ENCODE measurements around the gene DAB2IP.

Gene DAB2IP

DNA sequence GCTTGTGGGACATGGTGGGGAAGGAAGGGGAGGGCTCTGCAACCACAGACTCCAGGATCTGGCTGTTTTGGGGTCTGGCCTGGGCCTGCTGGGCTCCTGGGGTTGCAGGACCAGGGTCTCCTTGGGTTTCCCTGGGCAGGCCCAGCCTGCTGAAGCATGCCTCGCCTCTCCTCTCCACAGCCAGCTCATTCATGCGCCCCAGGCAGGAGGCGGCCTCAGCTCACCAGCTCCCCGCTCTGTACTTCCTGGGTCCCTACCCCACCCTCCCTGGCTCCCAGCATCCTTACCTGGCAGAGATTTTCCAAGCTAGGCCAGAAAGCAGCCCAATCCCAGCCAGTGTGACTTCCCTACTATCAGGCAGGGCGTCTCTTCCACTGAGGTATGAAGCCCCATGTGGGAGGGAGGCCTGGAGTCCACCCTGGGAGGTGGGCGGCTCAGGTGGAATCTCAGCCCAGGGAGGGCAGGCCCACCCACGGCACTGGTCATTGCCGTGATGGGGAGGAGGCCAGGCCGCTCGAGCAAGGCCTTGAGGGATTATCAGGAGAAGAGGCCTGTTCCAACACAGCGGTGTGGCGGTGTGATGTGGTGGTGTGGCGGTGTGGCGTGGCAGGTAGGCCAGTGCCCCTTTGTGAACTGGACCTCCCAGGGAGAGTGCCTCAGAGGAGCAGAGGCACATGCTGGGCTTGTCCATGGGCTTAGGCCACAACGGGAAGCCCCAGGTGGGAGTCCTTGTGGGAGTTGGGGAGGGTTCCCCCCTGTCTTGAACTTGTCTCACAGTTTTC, 103.4 kb downstream of the DAB2IP start:
- H3K27me3 ChIP-seq (ENCODE audit: insufficient read depth, low read length, poor library complexity): no peaks in the 10 kb centered on the region
- H3K4me2 ChIP-seq (ENCODE audit: insufficient read depth, low read length): no peak overlapping the region
- DNase-seq (no peak), ATAC-seq (ENCODE audit: insufficient read depth, low read depth) (no peak)
- no peaks in the 10 kb centered on the region for H3K36me3 ChIP-seq (ENCODE audit: insufficient read depth, low read length)
- H3K4me1 ChIP-seq (ENCODE audit: insufficient read depth, low read length): no peaks in the 10 kb centered on the region
- no peak for TF ChIP-seq EZH2 (IDR thresholded peaks at IDR 0.05; ENCODE audit: borderline replicate concordance, low read depth, low read length, severe bottlenecking)
- TF ChIP-seq, protein P1, sequence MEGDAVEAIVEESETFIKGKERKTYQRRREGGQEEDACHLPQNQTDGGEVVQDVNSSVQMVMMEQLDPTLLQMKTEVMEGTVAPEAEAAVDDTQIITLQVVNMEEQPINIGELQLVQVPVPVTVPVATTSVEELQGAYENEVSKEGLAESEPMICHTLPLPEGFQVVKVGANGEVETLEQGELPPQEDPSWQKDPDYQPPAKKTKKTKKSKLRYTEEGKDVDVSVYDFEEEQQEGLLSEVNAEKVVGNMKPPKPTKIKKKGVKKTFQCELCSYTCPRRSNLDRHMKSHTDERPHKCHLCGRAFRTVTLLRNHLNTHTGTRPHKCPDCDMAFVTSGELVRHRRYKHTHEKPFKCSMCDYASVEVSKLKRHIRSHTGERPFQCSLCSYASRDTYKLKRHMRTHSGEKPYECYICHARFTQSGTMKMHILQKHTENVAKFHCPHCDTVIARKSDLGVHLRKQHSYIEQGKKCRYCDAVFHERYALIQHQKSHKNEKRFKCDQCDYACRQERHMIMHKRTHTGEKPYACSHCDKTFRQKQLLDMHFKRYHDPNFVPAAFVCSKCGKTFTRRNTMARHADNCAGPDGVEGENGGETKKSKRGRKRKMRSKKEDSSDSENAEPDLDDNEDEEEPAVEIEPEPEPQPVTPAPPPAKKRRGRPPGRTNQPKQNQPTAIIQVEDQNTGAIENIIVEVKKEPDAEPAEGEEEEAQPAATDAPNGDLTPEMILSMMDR (IDR thresholded peaks at IDR 0.05; ENCODE audit: borderline replicate concordance, extremely low read depth, low read length, poor library complexity, severe bottlenecking): no peak
- H3K79me2 ChIP-seq (ENCODE audit: insufficient read depth, low read length): no peaks in the 10 kb centered on the region
- H3K27ac ChIP-seq (ENCODE audit: low read length): no peak overlapping the region
- H3K9ac ChIP-seq (ENCODE audit: low read depth, low read length): no peak overlapping the region
- H3K9me3 ChIP-seq (ENCODE audit: insufficient read depth, low read length, severe bottlenecking): no peaks in the 10 kb centered on the region
- no peak overlapping the region for H2AFZ ChIP-seq (ENCODE audit: low read depth, low read length)
- no peaks in the 10 kb centered on the region; the same call in 1 of the 2 replicates for H4K20me1 ChIP-seq (ENCODE audit: insufficient read depth, low read length)
- no peak overlapping the region for H3K4me3 ChIP-seq (ENCODE audit: low read depth in 1 of 2, low read length in 2 of 2)

DNA sequence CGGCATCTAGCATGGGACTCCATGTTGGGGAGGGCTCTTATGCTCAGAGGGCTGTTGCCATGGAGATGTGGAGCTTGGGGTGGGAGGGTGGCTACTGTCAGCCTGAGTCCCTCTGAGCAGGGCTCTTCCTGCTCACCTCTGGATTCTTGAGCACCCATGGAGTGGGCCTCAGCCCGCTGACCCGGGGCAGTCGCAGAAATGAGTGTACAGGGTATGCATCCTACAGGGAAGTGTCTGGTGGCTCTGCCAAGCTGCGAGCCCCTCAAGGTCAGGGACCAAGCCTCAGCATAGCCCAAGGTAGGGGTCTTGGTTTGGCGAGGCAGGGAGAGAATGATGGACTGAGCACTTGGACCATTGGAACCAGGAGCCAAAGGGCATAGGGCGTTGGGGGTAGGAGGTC, 104.1 kb downstream of the DAB2IP start:
- Histone ChIP-seq H3K9ac (ENCODE audit: low read depth, low read length) (no peak overlapping the region), H3K4me1 (ENCODE audit: insufficient read depth, low read length) (no peaks in the 10 kb centered on the region), H4K20me1 (ENCODE audit: insufficient read depth, low read length) (no peaks in the 10 kb centered on the region; the same call in 1 of the 2 replicates), H3K79me2 (ENCODE audit: insufficient read depth, low read length) (no peaks in the 10 kb centered on the region), H3K27me3 (ENCODE audit: insufficient read depth, low read length, poor library complexity) (no peaks in the 10 kb centered on the region), H3K4me2 (ENCODE audit: insufficient read depth, low read length) (no peak overlapping the region), H3K27ac (ENCODE audit: low read length) (no peak overlapping the region), H3K36me3 (ENCODE audit: insufficient read depth, low read length) (no peaks in the 10 kb centered on the region), H3K4me3 (ENCODE audit: low read depth in 1 of 2, low read length in 2 of 2) (no peak overlapping the region), H3K9me3 (ENCODE audit: insufficient read depth, low read length, severe bottlenecking) (no peaks in the 10 kb centered on the region), H2AFZ (ENCODE audit: low read depth, low read length) (no peak overlapping the region)
- TF ChIP-seq EZH2 (IDR thresholded peaks at IDR 0.05; ENCODE audit: borderline replicate concordance, low read depth, low read length, severe bottlenecking): no peak
- TF ChIP-seq, protein P1 (IDR thresholded peaks at IDR 0.05; ENCODE audit: borderline replicate concordance, extremely low read depth, low read length, poor library complexity, severe bottlenecking): no peak
- no peak for ATAC-seq (ENCODE audit: insufficient read depth, low read depth)
- DNase-seq: no peak

DNA sequence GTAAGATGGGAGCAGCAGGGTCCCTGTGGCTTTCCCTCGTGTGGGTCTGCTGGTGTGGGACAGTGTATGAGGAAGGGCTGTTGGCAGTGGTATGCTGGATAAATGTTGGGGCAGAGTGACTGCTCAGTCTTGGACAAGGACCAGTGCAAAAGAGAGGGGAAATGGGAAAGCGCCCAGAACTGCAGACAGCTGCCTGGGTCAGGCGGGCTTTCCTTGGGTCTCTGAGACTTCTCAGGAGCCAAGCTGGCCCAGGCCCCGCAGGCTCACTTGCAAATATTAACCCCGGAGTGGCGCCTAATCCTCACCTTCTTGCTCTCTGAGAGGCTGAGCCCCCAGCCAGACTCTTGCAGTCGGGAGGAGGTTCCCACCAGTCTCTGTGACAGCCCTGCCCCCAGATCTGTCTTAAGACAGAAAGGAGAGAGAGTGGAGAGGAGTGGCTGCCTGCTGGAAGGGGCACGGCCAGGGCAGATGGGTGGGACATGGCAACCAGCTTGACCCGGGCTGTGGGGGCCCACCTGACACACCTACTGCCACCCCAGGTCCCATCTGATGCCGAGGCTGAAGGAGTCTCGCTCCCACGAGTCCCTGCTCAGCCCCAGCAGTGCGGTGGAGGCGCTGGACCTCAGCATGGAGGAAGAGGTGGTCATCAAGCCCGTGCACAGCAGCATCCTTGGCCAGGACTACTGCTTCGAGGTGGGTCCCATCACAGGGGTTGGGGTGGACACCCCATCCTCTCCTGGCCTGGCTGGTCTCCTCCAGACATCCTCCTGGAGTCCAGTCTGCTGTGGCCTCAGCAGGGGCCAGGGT, 105.2 kb downstream of the DAB2IP start:
- Histone ChIP-seq H3K27ac (ENCODE audit: low read length) (no peak overlapping the region), H3K9ac (ENCODE audit: low read depth, low read length) (no peak overlapping the region), H2AFZ (ENCODE audit: low read depth, low read length) (no peak overlapping the region), H3K4me2 (ENCODE audit: insufficient read depth, low read length) (no peak overlapping the region), H3K27me3 (ENCODE audit: insufficient read depth, low read length, poor library complexity) (no peaks in the 10 kb centered on the region), H3K36me3 (ENCODE audit: insufficient read depth, low read length) (no peaks in the 10 kb centered on the region), H3K4me3 (ENCODE audit: low read depth in 1 of 2, low read length in 2 of 2) (no peak overlapping the region), H3K9me3 (ENCODE audit: insufficient read depth, low read length, severe bottlenecking) (no peaks in the 10 kb centered on the region), H3K4me1 (ENCODE audit: insufficient read depth, low read length) (no peaks in the 10 kb centered on the region), H4K20me1 (ENCODE audit: insufficient read depth, low read length) (no peaks in the 10 kb centered on the region; the same call in 1 of the 2 replicates), H3K79me2 (ENCODE audit: insufficient read depth, low read length) (no peaks in the 10 kb centered on the region)
- DNase-seq (no peak), ATAC-seq (ENCODE audit: insufficient read depth, low read depth) (no peak)
- TF ChIP-seq, protein P1 (IDR thresholded peaks at IDR 0.05; ENCODE audit: borderline replicate concordance, extremely low read depth, low read length, poor library complexity, severe bottlenecking): no peak
- no peak for TF ChIP-seq EZH2 (IDR thresholded peaks at IDR 0.05; ENCODE audit: borderline replicate concordance, low read depth, low read length, severe bottlenecking)

Measured in DND-41 (cell line).